ENCODE results near the gene CFAP74. TPM values are rescaled to one million over a fixed set of nuclear protein-coding genes. Genes with fewer than 3 reads are reported as not detected.

Gene CFAP74
- total RNA-seq, 1 experiment from 2014 or later = not detected

GRCh38 chr1:1959840-1960479, 43.6 kb downstream of the CFAP74 start:
- Histone ChIP-seq H3K4me3 (ENCODE audit: low read length) (no peak overlapping the region), H3K9ac (ENCODE audit: low read length) (no peak overlapping the region), H2AFZ (ENCODE audit: low read length) (no peak overlapping the region), H3K4me1 (ENCODE audit: low read length) (peaks cover 4% of the 10 kb centered on the region; the same call in 1 of the 2 replicates), H3K4me2 (ENCODE audit: low read depth, low read length, poor library complexity, severe bottlenecking) (peak overlapping the region; percentile 29), H4K20me1 (ENCODE audit: insufficient read depth, low read depth, low read length) (no peaks in the 10 kb centered on the region), H3K9me2 (replicated peaks; ENCODE audit: insufficient read depth, low read length) (no peaks in the 10 kb centered on the region), H3K27ac (ENCODE audit: low read length) (no peak overlapping the region), H3K79me2 (ENCODE audit: low read length) (no peaks in the 10 kb centered on the region), H3K36me3 (ENCODE audit: insufficient read depth, low read length) (no peaks in the 10 kb centered on the region), H3K27me3 (ENCODE audit: low read length) (no peaks in the 10 kb centered on the region), H3K9me3 (ENCODE audit: low read length) (no peaks in the 10 kb centered on the region)
- DNase-seq = peak; percentile 91

- Histone ChIP-seq H3K27me3 (ENCODE audit: low read length) (no peaks in the 10 kb centered on the region), H2AFZ (ENCODE audit: low read length) (no peak overlapping the region), H3K9ac (ENCODE audit: low read length) (no peak overlapping the region), H3K4me3 (ENCODE audit: low read length) (no peak overlapping the region), H3K9me3 (ENCODE audit: low read length) (no peaks in the 10 kb centered on the region), H3K9me2 (replicated peaks; ENCODE audit: insufficient read depth, low read length) (no peaks in the 10 kb centered on the region), H3K4me2 (ENCODE audit: low read depth, low read length, poor library complexity, severe bottlenecking) (peak overlapping the region; percentile 29), H3K36me3 (ENCODE audit: insufficient read depth, low read length) (no peaks in the 10 kb centered on the region), H3K4me1 (ENCODE audit: low read length) (peaks cover 4% of the 10 kb centered on the region; the same call in 1 of the 2 replicates), H3K27ac (ENCODE audit: low read length) (no peak overlapping the region), H3K79me2 (ENCODE audit: low read length) (no peaks in the 10 kb centered on the region), H4K20me1 (ENCODE audit: insufficient read depth, low read depth, low read length) (no peaks in the 10 kb centered on the region)
- DNase-seq = no peak
Observed at GRCh38 chr1:1959459-1959839, 44.1 kb downstream of the CFAP74 start.

GRCh38 chr1:1958071-1958541, 45.5 kb downstream of the CFAP74 start:
- no peak overlapping the region for H3K27ac ChIP-seq (ENCODE audit: low read length)
- H3K9ac ChIP-seq (ENCODE audit: low read length) = no peak overlapping the region
- no peaks in the 10 kb centered on the region for H3K9me3 ChIP-seq (ENCODE audit: low read length)
- H3K4me3 ChIP-seq (ENCODE audit: low read length) = no peak overlapping the region
- no peaks in the 10 kb centered on the region for H4K20me1 ChIP-seq (ENCODE audit: insufficient read depth, low read depth, low read length)
- DNase-seq = no peak
- no peaks in the 10 kb centered on the region for H3K9me2 ChIP-seq (replicated peaks; ENCODE audit: insufficient read depth, low read length)
- no peaks in the 10 kb centered on the region for H3K36me3 ChIP-seq (ENCODE audit: insufficient read depth, low read length)
- no peak overlapping the region for H2AFZ ChIP-seq (ENCODE audit: low read length)
- H3K79me2 ChIP-seq (ENCODE audit: low read length) = no peaks in the 10 kb centered on the region
- H3K4me1 ChIP-seq (ENCODE audit: low read length) = peaks cover 4% of the 10 kb centered on the region; the same call in 1 of the 2 replicates
- H3K27me3 ChIP-seq (ENCODE audit: low read length) = no peaks in the 10 kb centered on the region
- H3K4me2 ChIP-seq (ENCODE audit: low read depth, low read length, poor library complexity, severe bottlenecking) = no peak overlapping the region

- Histone ChIP-seq H3K4me1 (ENCODE audit: low read length) (peaks cover 4% of the 10 kb centered on the region; the same call in 1 of the 2 replicates), H3K4me2 (ENCODE audit: low read depth, low read length, poor library complexity, severe bottlenecking) (no peak overlapping the region), H2AFZ (ENCODE audit: low read length) (no peak overlapping the region), H4K20me1 (ENCODE audit: insufficient read depth, low read depth, low read length) (no peaks in the 10 kb centered on the region), H3K79me2 (ENCODE audit: low read length) (no peaks in the 10 kb centered on the region), H3K36me3 (ENCODE audit: insufficient read depth, low read length) (no peaks in the 10 kb centered on the region), H3K27ac (ENCODE audit: low read length) (no peak overlapping the region), H3K9me3 (ENCODE audit: low read length) (no peaks in the 10 kb centered on the region), H3K4me3 (ENCODE audit: low read length) (no peak overlapping the region), H3K9me2 (replicated peaks; ENCODE audit: insufficient read depth, low read length) (no peaks in the 10 kb centered on the region), H3K9ac (ENCODE audit: low read length) (no peak overlapping the region), H3K27me3 (ENCODE audit: low read length) (no peaks in the 10 kb centered on the region)
- no peak for DNase-seq
Observed at GRCh38 chr1:1957533-1957961, 46.0 kb downstream of the CFAP74 start.

GRCh38 chr1:1956586-1957532, 46.7 kb downstream of the CFAP74 start:
- Histone ChIP-seq H4K20me1 (ENCODE audit: insufficient read depth, low read depth, low read length) (no peaks in the 10 kb centered on the region), H3K36me3 (ENCODE audit: insufficient read depth, low read length) (no peaks in the 10 kb centered on the region), H2AFZ (ENCODE audit: low read length) (no peak overlapping the region), H3K4me3 (ENCODE audit: low read length) (no peak overlapping the region), H3K27ac (ENCODE audit: low read length) (no peak overlapping the region), H3K9me2 (replicated peaks; ENCODE audit: insufficient read depth, low read length) (no peaks in the 10 kb centered on the region), H3K9me3 (ENCODE audit: low read length) (no peaks in the 10 kb centered on the region), H3K79me2 (ENCODE audit: low read length) (no peaks in the 10 kb centered on the region), H3K9ac (ENCODE audit: low read length) (no peak overlapping the region), H3K4me1 (ENCODE audit: low read length) (peaks cover 4% of the 10 kb centered on the region; the same call in 1 of the 2 replicates), H3K27me3 (ENCODE audit: low read length) (no peaks in the 10 kb centered on the region), H3K4me2 (ENCODE audit: low read depth, low read length, poor library complexity, severe bottlenecking) (no peak overlapping the region)
- DNase-seq = no peak

- no peak overlapping the region for H2AFZ ChIP-seq (ENCODE audit: low read length)
- H3K9me3 ChIP-seq (ENCODE audit: low read length) = no peaks in the 10 kb centered on the region
- H3K9ac ChIP-seq (ENCODE audit: low read length) = no peak overlapping the region
- no peak overlapping the region for H3K27ac ChIP-seq (ENCODE audit: low read length)
- H3K4me1 ChIP-seq (ENCODE audit: low read length) = peaks cover 4% of the 10 kb centered on the region; the same call in 1 of the 2 replicates
- H3K27me3 ChIP-seq (ENCODE audit: low read length) = no peaks in the 10 kb centered on the region
- H3K9me2 ChIP-seq (replicated peaks; ENCODE audit: insufficient read depth, low read length) = no peaks in the 10 kb centered on the region
- H3K36me3 ChIP-seq (ENCODE audit: insufficient read depth, low read length) = no peaks in the 10 kb centered on the region
- no peak overlapping the region for H3K4me3 ChIP-seq (ENCODE audit: low read length)
- H3K79me2 ChIP-seq (ENCODE audit: low read length) = no peaks in the 10 kb centered on the region
- no peak for DNase-seq
- H3K4me2 ChIP-seq (ENCODE audit: low read depth, low read length, poor library complexity, severe bottlenecking) = no peak overlapping the region
- no peaks in the 10 kb centered on the region for H4K20me1 ChIP-seq (ENCODE audit: insufficient read depth, low read depth, low read length)
Observed at GRCh38 chr1:1956101-1956500, 47.5 kb downstream of the CFAP74 start.

GRCh38 chr1:1955621-1956094, 47.9 kb downstream of the CFAP74 start:
- Histone ChIP-seq H3K9me2 (replicated peaks; ENCODE audit: insufficient read depth, low read length) (no peaks in the 10 kb centered on the region), H3K27ac (ENCODE audit: low read length) (no peak overlapping the region), H3K9me3 (ENCODE audit: low read length) (no peaks in the 10 kb centered on the region), H3K4me3 (ENCODE audit: low read length) (no peak overlapping the region), H3K36me3 (ENCODE audit: insufficient read depth, low read length) (no peaks in the 10 kb centered on the region), H3K27me3 (ENCODE audit: low read length) (no peaks in the 10 kb centered on the region), H3K79me2 (ENCODE audit: low read length) (no peaks in the 10 kb centered on the region), H3K4me2 (ENCODE audit: low read depth, low read length, poor library complexity, severe bottlenecking) (no peak overlapping the region), H4K20me1 (ENCODE audit: insufficient read depth, low read depth, low read length) (no peaks in the 10 kb centered on the region), H3K4me1 (ENCODE audit: low read length) (peaks cover 4% of the 10 kb centered on the region; the same call in 1 of the 2 replicates), H2AFZ (ENCODE audit: low read length) (no peak overlapping the region), H3K9ac (ENCODE audit: low read length) (no peak overlapping the region)
- no peak for DNase-seq

- Histone ChIP-seq H2AFZ (ENCODE audit: low read length) (no peak overlapping the region), H3K9ac (ENCODE audit: low read length) (no peak overlapping the region), H3K4me3 (ENCODE audit: low read length) (no peak overlapping the region), H3K4me1 (ENCODE audit: low read length) (peaks cover 3% of the 10 kb centered on the region; the same call in 1 of the 2 replicates), H3K9me3 (ENCODE audit: low read length) (no peaks in the 10 kb centered on the region), H3K27ac (ENCODE audit: low read length) (no peak overlapping the region), H4K20me1 (ENCODE audit: insufficient read depth, low read depth, low read length) (no peaks in the 10 kb centered on the region), H3K79me2 (ENCODE audit: low read length) (no peaks in the 10 kb centered on the region), H3K9me2 (replicated peaks; ENCODE audit: insufficient read depth, low read length) (no peaks in the 10 kb centered on the region), H3K36me3 (ENCODE audit: insufficient read depth, low read length) (no peaks in the 10 kb centered on the region), H3K4me2 (ENCODE audit: low read depth, low read length, poor library complexity, severe bottlenecking) (no peak overlapping the region), H3K27me3 (ENCODE audit: low read length) (no peaks in the 10 kb centered on the region)
- DNase-seq = no peak
Observed at GRCh38 chr1:1954831-1955441, 48.6 kb downstream of the CFAP74 start.

Measured in Karpas-422 (cell line).